ENCODE results near the gene TMEM125. TPM values are rescaled to one million over a fixed set of nuclear protein-coding genes. Genes with fewer than 3 reads are reported as not detected.

The TMEM125 gene
- polyA plus RNA-seq, 3 donors: not detected

DNA sequence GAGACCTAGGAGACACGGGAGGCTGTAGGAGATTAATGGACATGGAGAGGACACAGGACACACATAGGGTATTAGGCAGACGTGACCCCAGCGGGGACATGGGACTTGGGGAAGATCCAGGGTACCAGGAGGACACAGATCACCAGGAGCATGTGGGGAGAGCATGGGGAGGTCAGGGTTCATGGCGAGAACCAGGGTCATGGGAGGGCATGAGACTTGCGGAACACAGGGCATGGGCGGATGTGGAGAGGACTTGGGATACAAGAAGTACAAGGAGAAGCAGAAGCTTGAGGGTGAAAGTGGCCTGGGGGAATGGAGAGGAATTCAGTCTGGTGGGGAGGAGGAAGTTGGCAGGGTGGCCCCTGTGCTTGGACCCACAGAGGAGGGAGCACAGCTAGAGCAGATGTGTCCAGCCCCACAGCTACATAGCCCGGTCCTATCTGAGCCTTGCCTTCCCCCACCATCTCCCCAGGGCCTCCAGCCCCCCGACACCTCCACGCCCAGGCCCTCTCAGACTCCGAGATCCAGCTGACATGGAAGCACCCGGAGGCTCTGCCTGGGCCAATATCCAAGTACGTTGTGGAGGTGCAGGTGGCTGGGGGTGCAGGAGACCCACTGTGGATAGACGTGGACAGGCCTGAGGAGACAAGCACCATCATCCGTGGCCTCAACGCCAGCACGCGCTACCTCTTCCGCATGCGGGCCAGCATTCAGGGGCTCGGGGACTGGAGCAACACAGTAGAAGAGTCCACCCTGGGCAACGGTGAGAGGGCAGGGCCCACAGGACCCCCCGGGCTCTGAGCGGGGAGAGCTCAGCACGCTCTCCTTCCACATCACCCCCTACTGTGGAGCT, 43.1 kb downstream of the TMEM125 start:
- Histone ChIP-seq H3K9me3 (replicated peaks in 1 of 2; ENCODE audit: control insufficient read depth in 1 of 2, insufficient read depth in 1 of 2, low read length in 2 of 2) (no peaks in the 10 kb centered on the region), H3K4me1 (ENCODE audit: control insufficient read depth in 1 of 2, insufficient read depth in 2 of 2, low read length in 2 of 2) (peaks cover 0 to 2% of the 10 kb centered on the region in 2 donors), H3K27ac (ENCODE audit: low read depth in 1 of 2, low read length in 2 of 2) (no peak overlapping the region), H3K36me3 (replicated peaks in 1 of 2; ENCODE audit: control insufficient read depth in 1 of 2, insufficient read depth in 2 of 2, low read length in 2 of 2) (no peaks in the 10 kb centered on the region), H2AFZ (ENCODE audit: insufficient read depth, low read depth, low read length, poor library complexity, severe bottlenecking) (no peak overlapping the region), H3K27me3 (ENCODE audit: control insufficient read depth in 2 of 2, insufficient read depth in 2 of 2, low read length in 2 of 2) (no peaks in the 10 kb centered on the region), H4K20me1 (ENCODE audit: insufficient read depth, low read length) (no peaks in the 10 kb centered on the region), H3K79me2 (ENCODE audit: insufficient read depth, low read length) (no peaks in the 10 kb centered on the region), H3K4me2 (replicated peaks; ENCODE audit: extremely low read depth, low read length, poor library complexity, severe bottlenecking) (no peak overlapping the region), H3K9ac (ENCODE audit: insufficient read depth, low read length, poor library complexity, severe bottlenecking) (no peak overlapping the region), H3K4me3 (replicated peaks in 1 of 3; ENCODE audit: low read depth in 2 of 3, low read length in 3 of 3) (no peak overlapping the region)
- DNase-seq: no peak
- H3K9me3 Mint-ChIP-seq: no peaks in the 10 kb centered on the region
- no peak overlapping the region for H3K4me3 Mint-ChIP-seq
- H3K27ac Mint-ChIP-seq: no peak overlapping the region
- WGBS (ENCODE audit: insufficient coverage): 92% methylated on average over 21 of the region's 24 CpGs
- no peaks in the 10 kb centered on the region for H3K36me3 Mint-ChIP-seq
- intact Hi-C loops (cut with micrococcal nuclease): no loop called here
- peaks cover 7% of the 10 kb centered on the region for H3K4me1 Mint-ChIP-seq
- H3K27me3 Mint-ChIP-seq (ENCODE audit: low read depth in 3 of 3): peaks cover 1 to 4% (median 2%) of the 10 kb centered on the region in 3 donors
- TF ChIP-seq, protein P1, sequence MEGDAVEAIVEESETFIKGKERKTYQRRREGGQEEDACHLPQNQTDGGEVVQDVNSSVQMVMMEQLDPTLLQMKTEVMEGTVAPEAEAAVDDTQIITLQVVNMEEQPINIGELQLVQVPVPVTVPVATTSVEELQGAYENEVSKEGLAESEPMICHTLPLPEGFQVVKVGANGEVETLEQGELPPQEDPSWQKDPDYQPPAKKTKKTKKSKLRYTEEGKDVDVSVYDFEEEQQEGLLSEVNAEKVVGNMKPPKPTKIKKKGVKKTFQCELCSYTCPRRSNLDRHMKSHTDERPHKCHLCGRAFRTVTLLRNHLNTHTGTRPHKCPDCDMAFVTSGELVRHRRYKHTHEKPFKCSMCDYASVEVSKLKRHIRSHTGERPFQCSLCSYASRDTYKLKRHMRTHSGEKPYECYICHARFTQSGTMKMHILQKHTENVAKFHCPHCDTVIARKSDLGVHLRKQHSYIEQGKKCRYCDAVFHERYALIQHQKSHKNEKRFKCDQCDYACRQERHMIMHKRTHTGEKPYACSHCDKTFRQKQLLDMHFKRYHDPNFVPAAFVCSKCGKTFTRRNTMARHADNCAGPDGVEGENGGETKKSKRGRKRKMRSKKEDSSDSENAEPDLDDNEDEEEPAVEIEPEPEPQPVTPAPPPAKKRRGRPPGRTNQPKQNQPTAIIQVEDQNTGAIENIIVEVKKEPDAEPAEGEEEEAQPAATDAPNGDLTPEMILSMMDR (IDR thresholded peaks at IDR 0.05): no peak

DNA sequence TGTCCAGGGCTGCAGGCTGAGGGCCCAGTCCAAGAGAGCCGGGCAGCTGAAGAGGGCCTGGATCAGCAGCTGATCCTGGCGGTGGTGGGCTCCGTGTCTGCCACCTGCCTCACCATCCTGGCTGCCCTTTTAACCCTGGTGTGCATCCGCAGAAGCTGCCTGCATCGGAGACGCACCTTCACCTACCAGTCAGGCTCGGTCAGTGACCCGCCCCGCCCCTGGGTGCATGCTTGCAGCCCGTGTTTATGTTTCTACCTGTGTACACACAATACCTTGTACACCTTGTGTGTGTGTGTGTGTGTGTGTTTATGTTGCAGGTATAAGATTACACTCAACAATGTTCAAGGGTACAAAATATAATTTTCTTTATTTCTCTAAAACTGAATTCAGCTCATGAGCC, 44.0 kb downstream of the TMEM125 start:
- H3K4me1 ChIP-seq (ENCODE audit: control insufficient read depth in 1 of 2, insufficient read depth in 2 of 2, low read length in 2 of 2): peaks cover 0 to 2% of the 10 kb centered on the region in 2 donors
- H3K4me3 ChIP-seq (replicated peaks in 1 of 3; ENCODE audit: low read depth in 2 of 3, low read length in 3 of 3): no peak overlapping the region
- intact Hi-C loops (cut with micrococcal nuclease): no loop called here
- Mint-ChIP-seq H3K9me3 (no peaks in the 10 kb centered on the region), H3K27me3 (ENCODE audit: low read depth in 3 of 3) (peaks cover 1 to 4% (median 2%) of the 10 kb centered on the region in 3 donors), H3K36me3 (no peaks in the 10 kb centered on the region), H3K27ac (no peak overlapping the region), H3K4me1 (peaks cover 7% of the 10 kb centered on the region), H3K4me3 (no peak overlapping the region)
- no peak overlapping the region for H3K27ac ChIP-seq (ENCODE audit: low read depth in 1 of 2, low read length in 2 of 2)
- H3K79me2 ChIP-seq (ENCODE audit: insufficient read depth, low read length): no peaks in the 10 kb centered on the region
- H2AFZ ChIP-seq (ENCODE audit: insufficient read depth, low read depth, low read length, poor library complexity, severe bottlenecking): no peak overlapping the region
- no peak overlapping the region for H3K4me2 ChIP-seq (replicated peaks; ENCODE audit: extremely low read depth, low read length, poor library complexity, severe bottlenecking)
- TF ChIP-seq, protein P1 (IDR thresholded peaks at IDR 0.05): no peak
- H3K9me3 ChIP-seq (replicated peaks in 1 of 2; ENCODE audit: control insufficient read depth in 1 of 2, insufficient read depth in 1 of 2, low read length in 2 of 2): no peaks in the 10 kb centered on the region
- 96% methylated on average over 6 of the region's 10 CpGs for WGBS (ENCODE audit: insufficient coverage)
- H3K9ac ChIP-seq (ENCODE audit: insufficient read depth, low read length, poor library complexity, severe bottlenecking): no peak overlapping the region
- no peak for DNase-seq
- no peaks in the 10 kb centered on the region for H3K36me3 ChIP-seq (replicated peaks in 1 of 2; ENCODE audit: control insufficient read depth in 1 of 2, insufficient read depth in 2 of 2, low read length in 2 of 2)
- no peaks in the 10 kb centered on the region for H3K27me3 ChIP-seq (ENCODE audit: control insufficient read depth in 2 of 2, insufficient read depth in 2 of 2, low read length in 2 of 2)
- H4K20me1 ChIP-seq (ENCODE audit: insufficient read depth, low read length): no peaks in the 10 kb centered on the region

All from CD14-positive monocyte (primary cell).